Measurements from ENCODE around the gene TMEM50B. TPM values are rescaled to one million over a fixed set of nuclear protein-coding genes. Genes with fewer than 3 reads are reported as not detected.
"Not testable (repeated sequence)": the region's sequence is repeated elsewhere in the genome, so short reads cannot be mapped to it uniquely, and the experiment has no call there.

Gene TMEM50B
- polyA plus RNA-seq, 3 donors from 2014 or later = 44.2 to 58.4 (median 56.4) TPM

- no peak overlapping the region for H3K4me3 Mint-ChIP-seq
- peaks cover 5 to 27% (median 23%) of the 10 kb centered on the region in 3 donors for H3K36me3 Mint-ChIP-seq
- no peaks in the 10 kb centered on the region for H3K27me3 Mint-ChIP-seq (ENCODE audit: low read depth in 3 of 3)
Measured at GRCh38 chr21:33461538-33462250, 18.1 kb downstream of the TMEM50B start.

GRCh38 chr21:33458861-33459260 lies 20.9 kb downstream of the TMEM50B start:
- Mint-ChIP-seq H3K4me1 (no peaks in the 10 kb centered on the region), H3K4me3 (no peak overlapping the region), H3K36me3 (peaks cover 5 to 36% (median 34%) of the 10 kb centered on the region in 3 donors), H3K27ac (no peak overlapping the region), H3K9me3 (no peaks in the 10 kb centered on the region), H3K27me3 (ENCODE audit: low read depth in 3 of 3) (no peaks in the 10 kb centered on the region)
- no peak for DNase-seq

More at GRCh38 chr21:33461538-33462250, 18.1 kb downstream of the TMEM50B start:
- no peaks in the 10 kb centered on the region for H3K9me3 Mint-ChIP-seq
- no peak overlapping the region for H3K27ac Mint-ChIP-seq
- H3K4me1 Mint-ChIP-seq = no peaks in the 10 kb centered on the region
- DNase-seq = no peak

- Mint-ChIP-seq H3K36me3 (peaks cover 15 to 56% (median 45%) of the 10 kb centered on the region in 3 donors), H3K4me3 (no peak overlapping the region), H3K9me3 (no peaks in the 10 kb centered on the region), H3K27ac (no peak overlapping the region), H3K4me1 (no peaks in the 10 kb centered on the region), H3K27me3 (ENCODE audit: low read depth in 3 of 3) (peaks cover 0 to 2% (median 0%) of the 10 kb centered on the region in 3 donors)
- DNase-seq = no peak
Measured at GRCh38 chr21:33455686-33456446, 23.9 kb downstream of the TMEM50B start.

- H3K4me3 Mint-ChIP-seq = no peak overlapping the region
- H3K9me3 Mint-ChIP-seq = no peaks in the 10 kb centered on the region
- H3K27ac Mint-ChIP-seq = no peak overlapping the region
- H3K27me3 Mint-ChIP-seq (ENCODE audit: low read depth in 3 of 3) = peaks cover 0 to 2% (median 0%) of the 10 kb centered on the region in 3 donors
- no peaks in the 10 kb centered on the region for H3K4me1 Mint-ChIP-seq
- no peak for DNase-seq
- H3K36me3 Mint-ChIP-seq = peaks cover 17 to 43% (median 31%) of the 10 kb centered on the region in 3 donors
Measured at GRCh38 chr21:33452362-33452761, 27.4 kb downstream of the TMEM50B start.

GRCh38 chr21:33451634-33452071 lies 28.1 kb downstream of the TMEM50B start:
- Mint-ChIP-seq H3K27me3 (ENCODE audit: low read depth in 3 of 3) (peaks cover 0 to 2% (median 0%) of the 10 kb centered on the region in 3 donors), H3K4me1 (no peaks in the 10 kb centered on the region), H3K36me3 (peaks cover 19 to 45% (median 34%) of the 10 kb centered on the region in 3 donors), H3K4me3 (no peak overlapping the region), H3K9me3 (no peaks in the 10 kb centered on the region), H3K27ac (no peak overlapping the region)
- no peak for DNase-seq

GRCh38 chr21:33449616-33450015 lies 30.2 kb downstream of the TMEM50B start:
- peaks cover 0 to 2% (median 0%) of the 10 kb centered on the region in 3 donors for H3K27me3 Mint-ChIP-seq (ENCODE audit: low read depth in 3 of 3)
- peaks cover 23 to 43% (median 29%) of the 10 kb centered on the region in 3 donors for H3K36me3 Mint-ChIP-seq
- H3K4me1 Mint-ChIP-seq = no peaks in the 10 kb centered on the region
- no peak overlapping the region for H3K4me3 Mint-ChIP-seq
- no peak overlapping the region for H3K27ac Mint-ChIP-seq
- no peaks in the 10 kb centered on the region for H3K9me3 Mint-ChIP-seq
- no peak for DNase-seq

GRCh38 chr21:33446620-33447019 lies 33.2 kb downstream of the TMEM50B start:
- H3K36me3 Mint-ChIP-seq = peaks cover 18 to 41% (median 30%) of the 10 kb centered on the region in 3 donors
- not testable (repeated sequence) for H3K4me3 Mint-ChIP-seq; H3K27ac Mint-ChIP-seq; H3K9me3 Mint-ChIP-seq; H3K27me3 Mint-ChIP-seq (ENCODE audit: low read depth in 3 of 3); H3K4me1 Mint-ChIP-seq; DNase-seq

GRCh38 chr21:33444499-33444898 lies 35.3 kb downstream of the TMEM50B start:
- H3K4me1 Mint-ChIP-seq = no peaks in the 10 kb centered on the region
- no peak overlapping the region for H3K4me3 Mint-ChIP-seq
- no peak for DNase-seq
- H3K27ac Mint-ChIP-seq = no peak overlapping the region
- no peaks in the 10 kb centered on the region for H3K9me3 Mint-ChIP-seq
- peaks cover 0 to 8% (median 0%) of the 10 kb centered on the region in 3 donors for H3K27me3 Mint-ChIP-seq (ENCODE audit: low read depth in 3 of 3)
- peaks cover 22 to 40% (median 38%) of the 10 kb centered on the region in 3 donors for H3K36me3 Mint-ChIP-seq

- H3K4me1 Mint-ChIP-seq = no peaks in the 10 kb centered on the region
- DNase-seq = no peak
- no peaks in the 10 kb centered on the region for H3K9me3 Mint-ChIP-seq
- no peak overlapping the region for H3K4me3 Mint-ChIP-seq
- H3K27me3 Mint-ChIP-seq (ENCODE audit: low read depth in 3 of 3) = peaks cover 0 to 8% (median 0%) of the 10 kb centered on the region in 3 donors
- H3K36me3 Mint-ChIP-seq = peaks cover 21 to 47% (median 33%) of the 10 kb centered on the region in 3 donors
- no peak overlapping the region for H3K27ac Mint-ChIP-seq
Measured at GRCh38 chr21:33443194-33443593, 36.6 kb downstream of the TMEM50B start.

- Mint-ChIP-seq H3K4me3 (no peak overlapping the region), H3K9me3 (no peaks in the 10 kb centered on the region), H3K27me3 (ENCODE audit: low read depth in 3 of 3) (peaks cover 0 to 8% (median 0%) of the 10 kb centered on the region in 3 donors), H3K27ac (no peak overlapping the region), H3K36me3 (peaks cover 16 to 56% (median 29%) of the 10 kb centered on the region in 3 donors), H3K4me1 (no peaks in the 10 kb centered on the region)
- DNase-seq = no peak
Measured at GRCh38 chr21:33441489-33442477, 38.0 kb downstream of the TMEM50B start.

GRCh38 chr21:33437140-33437539 lies 42.6 kb downstream of the TMEM50B start:
- Mint-ChIP-seq H3K27ac (no peak overlapping the region), H3K9me3 (no peaks in the 10 kb centered on the region), H3K36me3 (peaks cover 29 to 65% (median 35%) of the 10 kb centered on the region in 3 donors), H3K4me1 (no peaks in the 10 kb centered on the region), H3K27me3 (ENCODE audit: low read depth in 3 of 3) (peaks cover 0 to 4% (median 0%) of the 10 kb centered on the region in 3 donors), H3K4me3 (no peak overlapping the region)
- DNase-seq = no peak

- Mint-ChIP-seq H3K4me1 (no peaks in the 10 kb centered on the region), H3K27me3 (ENCODE audit: low read depth in 3 of 3) (no peaks in the 10 kb centered on the region), H3K4me3 (no peak overlapping the region), H3K9me3 (no peaks in the 10 kb centered on the region), H3K36me3 (peaks cover 35 to 69% (median 40%) of the 10 kb centered on the region in 3 donors), H3K27ac (no peak overlapping the region)
- DNase-seq = no peak
Measured at GRCh38 chr21:33434770-33435360, 44.9 kb downstream of the TMEM50B start.
